Endothelial cell of umbilical vein (primary cell): Measurements from ENCODE around the gene HDGFL2. TPM values are rescaled to one million over a fixed set of nuclear protein-coding genes. Genes with fewer than 3 reads are reported as not detected.

Experiments
- BruUV-seq: library from RNA; stranded (reverse); fragments of 400-500 nt; replicated peaks from 2 replicates; lab custom pipeline; 2021; lab: Mats Ljungman, UMichigan
- CTCF ChIA-PET: fragments of 300-600, 350-600 bp; sonication (Branson Sonifier 250); formaldehyde crosslinking; loops from one replicate; lab custom pipeline; 2021; ENCODE audit warnings: antibody characterized with exemption, inconsistent platforms; lab: Charles Lee
- POLR2A ChIA-PET: fragments of 300-600, 350-600 bp; sonication (Branson Sonifier 250); formaldehyde crosslinking; loops from one replicate; lab custom pipeline; 2021; ENCODE audit warnings: antibody characterized with exemption, inconsistent platforms; lab: Charles Lee
- DNase-seq: peaks from one replicate; pipeline ENCODE4 v3.0.0-alpha.2; 2011; ENCODE audit warnings: low read depth, low spot score
- FAIRE-seq: peaks from 2 replicates; lab custom pipeline; 2011; peaks lifted over from hg19 to GRCh38; lab: Jason Lieb, UNC
- H2AFZ ChIP-seq: 2 replicates; pipeline ENCODE4 v1.6.0; 2012; ENCODE audit warnings: low read depth, low read length, control low read depth, inconsistent platforms
- H3K27ac ChIP-seq: 2 replicates; pipeline ENCODE4 v1.5.1; 2011; ENCODE audit warnings: low read depth, mild to moderate bottlenecking, control low read depth, low read length, moderate library complexity; ENCODE audit not compliant: insufficient read depth
- H3K27me3 ChIP-seq, 2 experiments: 2 replicates each; pipeline versions ENCODE4 v1.6.0 to v1.6.1; 2011; ENCODE audit warnings: low read length in 2 of 2, mixed read lengths in 1 of 2; ENCODE audit not compliant: control insufficient read depth in 2 of 2, insufficient read depth in 2 of 2
- H3K36me3 ChIP-seq, 2 experiments: 2 replicates in 1 of 2; 3 replicates in 1 of 2; pipeline ENCODE4 v1.5.1; 2011; ENCODE audit warnings: low read length in 2 of 2, mild to moderate bottlenecking in 1 of 2, moderate library complexity in 1 of 2; ENCODE audit not compliant: control insufficient read depth in 2 of 2, insufficient read depth in 2 of 2; ENCODE audit errors: extremely low read depth in 1 of 2
- H3K4me1 ChIP-seq: 3 replicates; pipeline ENCODE4 v1.5.1; 2011; ENCODE audit warnings: mild to moderate bottlenecking, low read length; ENCODE audit not compliant: control insufficient read depth, insufficient read depth; ENCODE audit errors: extremely low read depth
- H3K4me2 ChIP-seq: 2 replicates; pipeline ENCODE4 v1.6.1; 2011; ENCODE audit warnings: low read length, control low read depth, mixed read lengths; ENCODE audit not compliant: insufficient read depth
- H3K4me3 ChIP-seq, 3 experiments: fragments of 200-600 bp in 1 of 3; sonication (generic), shearing (Covaris generic) in 1 of 3; replicated peaks in 1 of 3; 2 replicates each; pipeline ENCODE4 v1.5.1; 2011 to 2016; ENCODE audit warnings: control low read depth in 3 of 3, low read length in 3 of 3, mild to moderate bottlenecking in 2 of 3, inconsistent platforms in 1 of 3, low read depth in 1 of 3, moderate library complexity in 1 of 3; ENCODE audit not compliant: insufficient read depth in 1 of 3
- H3K79me2 ChIP-seq: 2 replicates; pipeline ENCODE4 v1.6.0; 2012; ENCODE audit warnings: low read length, inconsistent platforms; ENCODE audit not compliant: control insufficient read depth, insufficient read depth
- H3K9ac ChIP-seq: replicated peaks from 2 replicates; pipeline ENCODE3; 2011; ENCODE audit warnings: low read length, control low read depth; ENCODE audit not compliant: insufficient read depth; ENCODE audit errors: extremely low read depth
- H3K9me1 ChIP-seq: replicated peaks from 3 replicates; pipeline ENCODE4 v1.6.0; 2011; ENCODE audit warnings: mild to moderate bottlenecking, low read length; ENCODE audit not compliant: control insufficient read depth, insufficient read depth; ENCODE audit errors: extremely low read depth
- H3K9me3 ChIP-seq: replicated peaks from 2 replicates; pipeline ENCODE4 v1.5.1; 2012; ENCODE audit warnings: low read length, inconsistent platforms; ENCODE audit not compliant: control insufficient read depth, insufficient read depth
- H4K20me1 ChIP-seq: replicated peaks from 2 replicates; pipeline ENCODE3; 2011; ENCODE audit warnings: mild to moderate bottlenecking, low read length; ENCODE audit not compliant: control insufficient read depth, insufficient read depth; ENCODE audit errors: extremely low read depth
- CTCF ChIP-seq, 2 donors: IDR thresholded peaks; 1 replicate in 1 of 2; 2 replicates in 1 of 2; pipeline ENCODE4 v1.5.1; 2011; ENCODE audit warnings: low read length in 2 of 2, mild to moderate bottlenecking in 2 of 2, moderate library complexity in 2 of 2, control low read depth in 1 of 2, inconsistent platforms in 1 of 2, low read depth in 1 of 2; ENCODE audit not compliant: insufficient read depth in 1 of 2; ENCODE audit errors: extremely low read depth in 1 of 2
- EZH2 ChIP-seq: IDR thresholded peaks from 2 replicates; pipeline ENCODE4 v1.6.1; 2012; ENCODE audit warnings: borderline replicate concordance, low read depth, mild to moderate bottlenecking, moderate library complexity, low read length, inconsistent platforms; ENCODE audit not compliant: severe bottlenecking
- GATA2 ChIP-seq: IDR thresholded peaks from 2 replicates; pipeline ENCODE4 v1.7.0; 2011; ENCODE audit warnings: low read depth, mild to moderate bottlenecking, moderate library complexity, mixed read lengths, low read length; ENCODE audit not compliant: insufficient read length, insufficient read depth
- MYC ChIP-seq: IDR thresholded peaks from one replicate; pipeline ENCODE4 v1.6.1; 2011; ENCODE audit warnings: mild to moderate bottlenecking, low read depth, low read length
- POLR2A ChIP-seq: IDR thresholded peaks from 2 replicates; pipeline ENCODE4 v1.6.1; 2012; ENCODE audit warnings: low read depth, mild to moderate bottlenecking, control low read depth, low read length
- POLR2AphosphoS5 ChIP-seq: IDR thresholded peaks from 2 replicates; pipeline ENCODE4 v1.6.1; 2012; ENCODE audit warnings: low read depth, mild to moderate bottlenecking, control low read depth, low read length, moderate library complexity; ENCODE audit not compliant: insufficient read depth
- dilution Hi-C: fragments of 300-500 bp; cut with MboI; formaldehyde crosslinking; loops from one replicate; pipeline ENCODE4 v1.15.0; 2019; ENCODE audit warnings: low sequenced_read_pairs; ENCODE audit not compliant: extremely low pct_ligation_motif_present
- intact Hi-C: fragments of 100-400 bp; cut with micrococcal nuclease; formaldehyde crosslinking; loops from one replicate; pipeline ENCODE4 v1.10.0; 2022
- polyA plus RNA-seq, 4 experiments: library from polyadenylated mRNA; depleted of rRNA in 3 of 4; stranded (reverse) in 3 of 4; unstranded in 1 of 4; fragments of >200 nt; gene quantifications; 2 replicates each; pipeline versions ENCODE4 v1.2.1 to v1.2.3, GENCODE V29; 2011 to 2012; ENCODE audit warnings: missing spikeins in 1 of 4
- total RNA-seq: library from RNA; stranded (reverse); gene quantifications from 2 replicates; pipeline ENCODE4 v1.2.3, GENCODE V29; 2021

Gene HDGFL2
- total and polyA plus RNA-seq, 2 donors (not counting 3 experiments of a cell fraction or from before 2014, with no cell fraction given), result 39.1 to 79.6 TPM

DNA sequence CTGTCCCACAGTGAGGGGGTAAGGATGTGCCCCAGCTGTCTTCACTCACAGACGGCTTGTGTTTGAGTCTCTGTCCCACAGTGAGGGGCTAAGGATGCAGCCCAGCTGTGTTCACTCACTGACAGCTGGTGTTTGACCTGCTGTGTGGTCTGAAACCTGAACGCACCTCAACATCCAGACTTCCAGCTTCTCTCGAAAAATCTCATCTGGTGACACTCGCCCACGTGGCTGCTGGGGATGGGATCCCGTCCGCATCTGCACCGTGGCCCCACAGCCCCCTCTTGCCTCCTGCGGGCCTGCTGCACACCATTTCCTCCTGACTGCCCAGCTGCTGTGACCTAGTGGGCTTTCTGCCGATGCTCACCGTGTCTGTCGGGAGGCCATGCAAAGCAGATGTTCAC is 42.3 kb upstream of the HDGFL2 start:
- Histone ChIP-seq H3K36me3 (peaks cover 9 to 15% of the 10 kb centered on the region in 2 experiments), H3K9me3 (no peaks in the 10 kb centered on the region), H3K27me3 (no peaks in the 10 kb centered on the region), H3K4me1 (no peaks in the 10 kb centered on the region), H3K9me1 (no peaks in the 10 kb centered on the region), H3K4me2 (no peak overlapping the region), H3K79me2 (no peaks in the 10 kb centered on the region), H2AFZ (no peak overlapping the region), H3K9ac (no peak overlapping the region), H3K27ac (no peak overlapping the region), H3K4me3 (no peak overlapping the region), H4K20me1 (no peaks in the 10 kb centered on the region)
- ChIA-PET POLR2A (no interaction called here), CTCF (no interaction called here)
- DNase-seq (no peak), FAIRE-seq (no peak)
- intact Hi-C loops (no loop called here), dilution Hi-C loops (no loop called here)
- no TSS peak for BruUV-seq
- TF ChIP-seq GATA2 (no peak), MYC (no peak), POLR2A (no peak), POLR2AphosphoS5 (no peak)

- no peak for TF ChIP-seq CTCF (IDR thresholded peaks at IDR 0.05; ENCODE audit: extremely low read depth in 1 of 2, insufficient read depth in 1 of 2, low read depth in 1 of 2, low read length in 2 of 2)
- no peak for TF ChIP-seq EZH2
- Histone ChIP-seq H3K27me3 (no peaks in the 10 kb centered on the region), H3K4me3 (no peak overlapping the region), H3K27ac (no peak overlapping the region), H3K79me2 (no peaks in the 10 kb centered on the region), H3K9me1 (no peaks in the 10 kb centered on the region), H4K20me1 (no peaks in the 10 kb centered on the region), H3K4me2 (no peak overlapping the region), H3K4me1 (no peaks in the 10 kb centered on the region), H3K9ac (no peak overlapping the region), H3K36me3 (peaks cover 6 to 14% of the 10 kb centered on the region in 2 experiments), H2AFZ (no peak overlapping the region), H3K9me3 (no peaks in the 10 kb centered on the region)
- BruUV-seq, result no TSS peak
- ChIA-PET CTCF (no interaction called here), POLR2A (no interaction called here)
- intact Hi-C loops, result no loop called here
- dilution Hi-C loops, result no loop called here
- DNase-seq (no peak), FAIRE-seq (no peak)
Observed at GRCh38 chr19:4430760-4431159, 41.3 kb upstream of the HDGFL2 start.
